Parathyroid adenoma (tissue), 2 donors: ENCODE data around the gene ARHGAP27.
A peak's percentile ranks its signal among the peaks of the same experiment; 100 is the strongest.

Experiments used
- H2AFZ ChIP-seq: fragments of 300-600 bp; sonication (generic); one replicate; pipeline ENCODE4 v1.7.0; 2017; ENCODE audit warnings: antibody characterized with exemption, mild to moderate bottlenecking
- H3K27ac ChIP-seq: fragments of 300-600 bp; sonication (generic); one replicate; pipeline ENCODE4 v1.7.0; 2017
- H3K27me3 ChIP-seq: fragments of 300-600 bp; sonication (generic); one replicate; pipeline ENCODE4 v1.7.0; 2017; ENCODE audit warnings: low read length; ENCODE audit not compliant: control insufficient read depth, insufficient read depth
- H3K36me3 ChIP-seq: fragments of 300-600 bp; sonication (generic); one replicate; pipeline ENCODE4 v1.7.0; 2017; ENCODE audit warnings: low read length; ENCODE audit not compliant: control insufficient read depth, insufficient read depth
- H3K4me1 ChIP-seq: fragments of 300-600 bp; sonication (generic); one replicate; pipeline ENCODE4 v1.7.0; 2017; ENCODE audit warnings: control low read depth
- H3K4me2 ChIP-seq: fragments of 300-600 bp; sonication (generic); one replicate; pipeline ENCODE4 v1.7.0; 2017; ENCODE audit warnings: low read length
- H3K4me3 ChIP-seq: fragments of 300-600 bp; sonication (generic); one replicate; pipeline ENCODE4 v1.7.0; 2017; ENCODE audit warnings: low read depth, low read length
- H3K79me2 ChIP-seq: fragments of 300-600 bp; sonication (generic); one replicate; pipeline ENCODE4 v1.7.0; 2017; ENCODE audit warnings: control low read depth
- H3K9ac ChIP-seq: fragments of 300-600 bp; sonication (generic); one replicate; pipeline ENCODE4 v1.7.0; 2017; ENCODE audit warnings: mild to moderate bottlenecking
- H3K9me3 ChIP-seq: fragments of 300-600 bp; sonication (generic); one replicate; pipeline ENCODE4 v1.7.0; 2017; ENCODE audit warnings: low read length; ENCODE audit not compliant: control insufficient read depth
- TF ChIP-seq, protein P1 (sequence below): fragments of 300-600 bp; sonication (generic); IDR thresholded peaks from one replicate; pipeline ENCODE4 v1.7.0; 2017; ENCODE audit warnings: antibody characterized with exemption, mild to moderate bottlenecking
- donor health status: primary hyperparathyroidism.

Gene ARHGAP27

DNA sequence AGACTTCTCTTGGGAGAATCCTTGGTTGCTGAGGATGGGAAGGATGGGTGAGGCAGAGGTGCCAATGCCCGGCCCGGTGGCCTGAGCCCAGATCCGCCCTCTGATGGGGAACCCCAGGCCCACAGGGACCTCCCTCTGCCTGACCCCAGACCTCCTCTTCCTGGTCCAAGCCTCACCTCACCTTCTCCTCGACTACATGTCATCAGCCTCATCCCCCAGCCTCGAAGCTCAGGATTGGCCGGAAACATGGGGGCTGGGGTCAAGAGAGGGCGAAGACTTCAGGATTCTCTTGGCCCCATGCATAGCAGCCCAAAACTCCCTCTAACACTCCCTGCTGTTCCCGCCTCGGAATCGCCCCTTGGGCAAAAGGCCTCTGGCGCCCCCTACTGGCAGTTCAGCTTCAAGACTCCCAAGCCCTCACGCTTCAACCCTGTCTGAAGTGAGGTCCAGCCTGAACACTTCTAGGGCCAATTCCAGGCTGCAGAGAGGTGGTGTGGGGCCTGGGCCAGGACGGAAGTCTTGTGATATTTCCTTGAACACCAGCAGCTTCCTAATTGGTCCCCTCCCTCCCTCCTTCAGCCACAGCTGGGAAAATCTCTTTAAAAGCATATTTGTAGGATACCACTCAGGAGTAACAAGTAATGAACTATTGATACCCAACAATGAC, 47.2 kb downstream of the ARHGAP27 start:
- H3K27ac ChIP-seq = no peak overlapping the region
- TF ChIP-seq, protein P1, sequence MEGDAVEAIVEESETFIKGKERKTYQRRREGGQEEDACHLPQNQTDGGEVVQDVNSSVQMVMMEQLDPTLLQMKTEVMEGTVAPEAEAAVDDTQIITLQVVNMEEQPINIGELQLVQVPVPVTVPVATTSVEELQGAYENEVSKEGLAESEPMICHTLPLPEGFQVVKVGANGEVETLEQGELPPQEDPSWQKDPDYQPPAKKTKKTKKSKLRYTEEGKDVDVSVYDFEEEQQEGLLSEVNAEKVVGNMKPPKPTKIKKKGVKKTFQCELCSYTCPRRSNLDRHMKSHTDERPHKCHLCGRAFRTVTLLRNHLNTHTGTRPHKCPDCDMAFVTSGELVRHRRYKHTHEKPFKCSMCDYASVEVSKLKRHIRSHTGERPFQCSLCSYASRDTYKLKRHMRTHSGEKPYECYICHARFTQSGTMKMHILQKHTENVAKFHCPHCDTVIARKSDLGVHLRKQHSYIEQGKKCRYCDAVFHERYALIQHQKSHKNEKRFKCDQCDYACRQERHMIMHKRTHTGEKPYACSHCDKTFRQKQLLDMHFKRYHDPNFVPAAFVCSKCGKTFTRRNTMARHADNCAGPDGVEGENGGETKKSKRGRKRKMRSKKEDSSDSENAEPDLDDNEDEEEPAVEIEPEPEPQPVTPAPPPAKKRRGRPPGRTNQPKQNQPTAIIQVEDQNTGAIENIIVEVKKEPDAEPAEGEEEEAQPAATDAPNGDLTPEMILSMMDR = peak; percentile 97
- no peaks in the 10 kb centered on the region for H3K27me3 ChIP-seq
- no peaks in the 10 kb centered on the region for H3K36me3 ChIP-seq
- H3K4me3 ChIP-seq = no peak overlapping the region
- H3K4me2 ChIP-seq = no peak overlapping the region
- no peaks in the 10 kb centered on the region for H3K79me2 ChIP-seq
- H3K4me1 ChIP-seq = no peaks in the 10 kb centered on the region
- H3K9me3 ChIP-seq = no peaks in the 10 kb centered on the region
- H2AFZ ChIP-seq = peak overlapping the region; percentile 39
- H3K9ac ChIP-seq = no peak overlapping the region

DNA sequence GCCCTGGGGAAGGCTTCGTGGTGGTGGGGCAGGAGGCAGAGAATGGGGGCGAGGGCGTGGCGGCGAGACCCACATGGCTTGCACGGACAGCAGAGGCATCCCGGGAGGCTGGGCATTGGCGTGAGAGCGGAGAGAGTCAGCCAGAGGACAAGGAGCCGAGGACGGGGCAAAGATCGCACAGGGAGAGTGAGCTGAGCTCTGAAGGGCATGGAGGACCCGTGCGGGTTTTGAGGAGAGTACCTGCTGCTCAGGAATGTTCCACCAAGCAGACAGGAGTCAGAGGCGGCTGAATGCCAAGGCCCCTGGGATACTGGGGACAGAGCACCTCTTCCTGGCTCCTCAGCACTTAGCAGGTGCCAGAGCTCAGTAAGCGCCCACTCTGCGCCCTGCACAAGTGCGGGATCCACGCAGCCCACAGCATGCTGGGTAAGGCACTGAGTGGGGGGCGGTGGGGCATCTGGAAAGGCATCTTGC, 47.8 kb downstream of the ARHGAP27 start:
- no peaks in the 10 kb centered on the region for H3K27me3 ChIP-seq
- no peak overlapping the region for H3K27ac ChIP-seq
- no peak overlapping the region for H3K4me2 ChIP-seq
- H3K79me2 ChIP-seq = no peaks in the 10 kb centered on the region
- no peak overlapping the region for H2AFZ ChIP-seq
- H3K36me3 ChIP-seq = no peaks in the 10 kb centered on the region
- no peak overlapping the region for H3K4me3 ChIP-seq
- H3K4me1 ChIP-seq = no peaks in the 10 kb centered on the region
- no peak overlapping the region for H3K9ac ChIP-seq
- TF ChIP-seq, protein P1 = no peak
- H3K9me3 ChIP-seq = no peaks in the 10 kb centered on the region

DNA sequence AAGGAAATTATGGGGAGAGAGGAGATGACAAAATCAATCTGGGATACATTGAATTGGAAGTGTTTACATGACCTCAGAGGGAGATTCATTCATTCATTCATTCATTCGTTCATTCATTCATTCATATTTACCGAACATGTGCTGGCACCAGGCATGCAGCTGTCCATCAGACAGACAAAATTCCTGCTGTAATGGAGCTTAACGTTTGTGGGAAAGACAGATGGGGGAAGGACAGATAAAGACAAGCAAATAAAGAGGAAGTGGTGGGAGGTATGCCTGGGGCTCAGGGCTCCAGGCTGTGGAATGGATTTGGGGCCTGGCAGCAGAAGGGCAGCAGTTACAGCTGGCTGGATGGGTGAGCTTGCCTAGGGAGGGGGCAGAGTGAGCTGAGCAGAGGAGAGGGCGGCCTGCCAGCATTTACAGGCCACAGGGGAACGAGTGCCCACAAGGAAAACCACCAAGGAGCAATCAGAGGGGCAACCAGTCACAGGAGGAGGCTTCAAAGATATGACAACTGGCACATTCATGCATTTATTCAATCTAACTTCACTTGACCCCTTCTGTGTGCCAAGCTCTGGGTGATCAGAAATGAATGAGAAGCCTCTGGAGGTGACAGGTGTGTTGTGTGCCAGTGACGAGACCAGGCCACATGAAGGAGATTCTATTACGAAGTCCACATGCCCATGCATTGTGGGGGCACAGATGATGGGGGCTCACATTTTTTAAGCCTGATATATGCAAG, 48.5 kb downstream of the ARHGAP27 start:
- Histone ChIP-seq H3K36me3 (no peaks in the 10 kb centered on the region), H3K4me1 (no peaks in the 10 kb centered on the region), H2AFZ (no peak overlapping the region), H3K4me3 (no peak overlapping the region), H3K27ac (no peak overlapping the region), H3K4me2 (no peak overlapping the region), H3K9ac (no peak overlapping the region), H3K9me3 (no peaks in the 10 kb centered on the region), H3K79me2 (no peaks in the 10 kb centered on the region), H3K27me3 (no peaks in the 10 kb centered on the region)
- TF ChIP-seq, protein P1 = no peak

DNA sequence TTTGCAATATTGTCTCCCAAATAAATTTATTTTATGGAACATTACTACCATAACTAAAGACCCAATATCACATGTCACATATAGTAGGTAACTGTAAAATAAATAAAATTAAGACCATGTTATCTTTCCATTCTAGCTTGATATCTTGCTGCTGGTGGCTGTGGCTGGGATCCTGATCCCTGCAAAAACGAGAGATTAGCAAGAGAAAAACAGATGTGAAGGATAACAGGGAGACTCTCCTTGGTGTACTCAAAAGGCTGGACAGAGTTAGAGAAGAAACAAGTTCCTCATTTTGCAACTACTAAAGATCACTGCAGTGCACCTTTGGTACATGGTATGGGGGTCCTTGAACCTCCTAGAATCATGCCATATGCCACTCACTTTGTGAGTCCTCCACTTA, 49.7 kb downstream of the ARHGAP27 start:
- Histone ChIP-seq H3K9ac (no peak overlapping the region), H3K9me3 (no peaks in the 10 kb centered on the region), H2AFZ (no peak overlapping the region), H3K27ac (no peak overlapping the region), H3K4me1 (no peaks in the 10 kb centered on the region), H3K27me3 (no peaks in the 10 kb centered on the region), H3K4me2 (no peak overlapping the region), H3K4me3 (no peak overlapping the region), H3K79me2 (no peaks in the 10 kb centered on the region), H3K36me3 (no peaks in the 10 kb centered on the region)
- TF ChIP-seq, protein P1 = no peak
